ENCODE data around the gene ZNF679. TPM values are rescaled to one million over a fixed set of nuclear protein-coding genes. Genes with fewer than 3 reads are reported as not detected.
"Not testable (repeated sequence)": the region's sequence is repeated elsewhere in the genome, so short reads cannot be mapped to it uniquely, and the experiment has no call there.

Gene ZNF679
- polyA plus RNA-seq (2013): not detected in 2 replicates

GRCh38 chr7:64228174-64228573 lies at the start of gene ZNF679:
Gene ZNF679, plus strand, starts transcription at chr7:64228474. Its CDS starts 20,644 bp downstream, at chr7:64249118.
- H3K14ac ChIP-seq (ENCODE audit: low read length); H3K18ac ChIP-seq (ENCODE audit: low read length); H3K23ac ChIP-seq (ENCODE audit: low read length); H3K4me2 ChIP-seq (ENCODE audit: low read length); H3K36me3 ChIP-seq (ENCODE audit: control insufficient read depth in 1 of 2, insufficient read depth in 2 of 2, low read length in 2 of 2); H2BK5ac ChIP-seq (ENCODE audit: low read depth, low read length, poor library complexity); H3K27me3 ChIP-seq (ENCODE audit: insufficient read depth, low read length); H3K4ac ChIP-seq (ENCODE audit: low read depth, low read length); DNase-seq; H2AK5ac ChIP-seq (ENCODE audit: low read length); H3K79me2 ChIP-seq (ENCODE audit: control insufficient read depth, insufficient read depth, low read length, poor library complexity); H3K27ac ChIP-seq (ENCODE audit: low read depth, low read length); H2AFZ ChIP-seq (ENCODE audit: insufficient read depth, low read length, poor library complexity); H4K91ac ChIP-seq (ENCODE audit: low read depth, low read length); H3K9ac ChIP-seq (ENCODE audit: low read length); H2BK12ac ChIP-seq (ENCODE audit: low read length); H2BK120ac ChIP-seq (ENCODE audit: insufficient read depth, low read length, poor library complexity); H3K4me3 ChIP-seq (ENCODE audit: low read depth, low read length); H4K8ac ChIP-seq (ENCODE audit: low read depth, low read length); H4K12ac ChIP-seq (ENCODE audit: low read depth, low read length); H3K4me1 ChIP-seq (ENCODE audit: control insufficient read depth in 1 of 2, insufficient read depth in 2 of 2, low read length in 2 of 2); H3K79me1 ChIP-seq (ENCODE audit: low read length): not testable (repeated sequence)
- WGBS (ENCODE audit: extremely low coverage, insufficient coverage, insufficient read length): no CpG with 5 or more reads among the region's 1 CpG
- H3K9me3 ChIP-seq (ENCODE audit: insufficient read depth, low read depth, low read length): peaks cover 40% of the 10 kb centered on the region

GRCh38 chr7:64180989-64181388 lies 47.3 kb upstream of the ZNF679 start:
- H3K27ac ChIP-seq (ENCODE audit: low read depth, low read length): no peak overlapping the region
- peak in 1 of 2 donors; percentile 16 for DNase-seq
- no peak overlapping the region for H3K23ac ChIP-seq (ENCODE audit: low read length)
- H3K14ac ChIP-seq (ENCODE audit: low read length): no peak overlapping the region
- H2AK5ac ChIP-seq (ENCODE audit: low read length): no peak overlapping the region
- H3K27me3 ChIP-seq (ENCODE audit: insufficient read depth, low read length): no peaks in the 10 kb centered on the region
- no peak overlapping the region for H2BK5ac ChIP-seq (ENCODE audit: low read depth, low read length, poor library complexity)
- no peak overlapping the region for H4K91ac ChIP-seq (ENCODE audit: low read depth, low read length)
- no peaks in the 10 kb centered on the region for H3K79me2 ChIP-seq (ENCODE audit: control insufficient read depth, insufficient read depth, low read length, poor library complexity)
- H4K8ac ChIP-seq (ENCODE audit: low read depth, low read length): no peak overlapping the region
- H2BK120ac ChIP-seq (ENCODE audit: insufficient read depth, low read length, poor library complexity): no peak overlapping the region
- no peaks in the 10 kb centered on the region for H3K4me1 ChIP-seq (ENCODE audit: control insufficient read depth in 1 of 2, insufficient read depth in 2 of 2, low read length in 2 of 2)
- no peaks in the 10 kb centered on the region for H3K36me3 ChIP-seq (ENCODE audit: control insufficient read depth in 1 of 2, insufficient read depth in 2 of 2, low read length in 2 of 2)
- no peak overlapping the region for H3K4ac ChIP-seq (ENCODE audit: low read depth, low read length)
- H3K4me3 ChIP-seq (ENCODE audit: low read depth, low read length): no peak overlapping the region
- no CpG with 5 or more reads among the region's 4 CpGs for WGBS (ENCODE audit: extremely low coverage, insufficient coverage, insufficient read length)
- H3K4me2 ChIP-seq (ENCODE audit: low read length): no peak overlapping the region
- no peak overlapping the region for H2BK12ac ChIP-seq (ENCODE audit: low read length)
- H3K9me3 ChIP-seq (ENCODE audit: insufficient read depth, low read depth, low read length): peaks cover 41% of the 10 kb centered on the region
- H2AFZ ChIP-seq (ENCODE audit: insufficient read depth, low read length, poor library complexity): no peak overlapping the region
- no peak overlapping the region for H3K18ac ChIP-seq (ENCODE audit: low read length)
- H3K9ac ChIP-seq (ENCODE audit: low read length): no peak overlapping the region
- no peaks in the 10 kb centered on the region for H3K79me1 ChIP-seq (ENCODE audit: low read length)
- no peak overlapping the region for H4K12ac ChIP-seq (ENCODE audit: low read depth, low read length)

GRCh38 chr7:64181586-64181985 lies 46.7 kb upstream of the ZNF679 start:
- Histone ChIP-seq H2AFZ (ENCODE audit: insufficient read depth, low read length, poor library complexity) (no peak overlapping the region), H3K4ac (ENCODE audit: low read depth, low read length) (no peak overlapping the region), H3K36me3 (ENCODE audit: control insufficient read depth in 1 of 2, insufficient read depth in 2 of 2, low read length in 2 of 2) (no peaks in the 10 kb centered on the region), H2BK12ac (ENCODE audit: low read length) (no peak overlapping the region), H3K79me1 (ENCODE audit: low read length) (no peaks in the 10 kb centered on the region), H2BK120ac (ENCODE audit: insufficient read depth, low read length, poor library complexity) (no peak overlapping the region), H3K18ac (ENCODE audit: low read length) (no peak overlapping the region), H3K9ac (ENCODE audit: low read length) (no peak overlapping the region), H3K4me3 (ENCODE audit: low read depth, low read length) (no peak overlapping the region), H4K91ac (ENCODE audit: low read depth, low read length) (no peak overlapping the region), H2AK5ac (ENCODE audit: low read length) (no peak overlapping the region), H3K9me3 (ENCODE audit: insufficient read depth, low read depth, low read length) (peaks cover 41% of the 10 kb centered on the region), H4K8ac (ENCODE audit: low read depth, low read length) (no peak overlapping the region), H3K4me2 (ENCODE audit: low read length) (no peak overlapping the region), H3K27ac (ENCODE audit: low read depth, low read length) (no peak overlapping the region), H3K4me1 (ENCODE audit: control insufficient read depth in 1 of 2, insufficient read depth in 2 of 2, low read length in 2 of 2) (no peaks in the 10 kb centered on the region), H3K23ac (ENCODE audit: low read length) (no peak overlapping the region), H4K12ac (ENCODE audit: low read depth, low read length) (no peak overlapping the region), H3K27me3 (ENCODE audit: insufficient read depth, low read length) (no peaks in the 10 kb centered on the region), H3K79me2 (ENCODE audit: control insufficient read depth, insufficient read depth, low read length, poor library complexity) (no peaks in the 10 kb centered on the region), H3K14ac (ENCODE audit: low read length) (no peak overlapping the region), H2BK5ac (ENCODE audit: low read depth, low read length, poor library complexity) (no peak overlapping the region)
- DNase-seq: no peak
- WGBS (ENCODE audit: extremely low coverage, insufficient coverage, insufficient read length): no CpG with 5 or more reads among the region's 46 CpGs

- Histone ChIP-seq H3K9me3 (ENCODE audit: insufficient read depth, low read depth, low read length) (peaks cover 41% of the 10 kb centered on the region), H3K14ac (ENCODE audit: low read length) (no peak overlapping the region), H2BK12ac (ENCODE audit: low read length) (no peak overlapping the region), H3K4me1 (ENCODE audit: control insufficient read depth in 1 of 2, insufficient read depth in 2 of 2, low read length in 2 of 2) (no peaks in the 10 kb centered on the region), H4K12ac (ENCODE audit: low read depth, low read length) (no peak overlapping the region), H3K27ac (ENCODE audit: low read depth, low read length) (no peak overlapping the region), H3K23ac (ENCODE audit: low read length) (no peak overlapping the region), H3K9ac (ENCODE audit: low read length) (no peak overlapping the region), H3K36me3 (ENCODE audit: control insufficient read depth in 1 of 2, insufficient read depth in 2 of 2, low read length in 2 of 2) (no peaks in the 10 kb centered on the region), H3K27me3 (ENCODE audit: insufficient read depth, low read length) (no peaks in the 10 kb centered on the region), H3K18ac (ENCODE audit: low read length) (no peak overlapping the region), H4K8ac (ENCODE audit: low read depth, low read length) (no peak overlapping the region), H2BK120ac (ENCODE audit: insufficient read depth, low read length, poor library complexity) (no peak overlapping the region), H3K79me1 (ENCODE audit: low read length) (no peaks in the 10 kb centered on the region), H3K4ac (ENCODE audit: low read depth, low read length) (no peak overlapping the region), H3K4me2 (ENCODE audit: low read length) (no peak overlapping the region), H2BK5ac (ENCODE audit: low read depth, low read length, poor library complexity) (no peak overlapping the region), H2AK5ac (ENCODE audit: low read length) (no peak overlapping the region), H4K91ac (ENCODE audit: low read depth, low read length) (no peak overlapping the region), H3K79me2 (ENCODE audit: control insufficient read depth, insufficient read depth, low read length, poor library complexity) (no peaks in the 10 kb centered on the region), H3K4me3 (ENCODE audit: low read depth, low read length) (no peak overlapping the region), H2AFZ (ENCODE audit: insufficient read depth, low read length, poor library complexity) (no peak overlapping the region)
- no CpG with 5 or more reads among the region's 66 CpGs for WGBS (ENCODE audit: extremely low coverage, insufficient coverage, insufficient read length)
- no peak for DNase-seq
Measured at GRCh38 chr7:64182036-64182790, 46.1 kb upstream of the ZNF679 start.
